HG03565 (cell line): ENCODE results near the gene PRKRIP1.
A peak's percentile ranks its signal among the peaks of the same experiment; 100 is the strongest.
"Not testable (repeated sequence)": the region's sequence is repeated elsewhere in the genome, so short reads cannot be mapped to it uniquely, and the experiment has no call there.

ENCODE experiments used
- ATAC-seq: cut with Tn5 transposase; IDR thresholded peaks from one replicate; pipeline ENCODE4 v1.9.1; 2021; ENCODE audit warnings: mild to moderate bottlenecking, moderate library complexity; ENCODE audit not compliant: unreplicated experiment

Gene PRKRIP1, protein sequence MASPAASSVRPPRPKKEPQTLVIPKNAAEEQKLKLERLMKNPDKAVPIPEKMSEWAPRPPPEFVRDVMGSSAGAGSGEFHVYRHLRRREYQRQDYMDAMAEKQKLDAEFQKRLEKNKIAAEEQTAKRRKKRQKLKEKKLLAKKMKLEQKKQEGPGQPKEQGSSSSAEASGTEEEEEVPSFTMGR

DNA sequence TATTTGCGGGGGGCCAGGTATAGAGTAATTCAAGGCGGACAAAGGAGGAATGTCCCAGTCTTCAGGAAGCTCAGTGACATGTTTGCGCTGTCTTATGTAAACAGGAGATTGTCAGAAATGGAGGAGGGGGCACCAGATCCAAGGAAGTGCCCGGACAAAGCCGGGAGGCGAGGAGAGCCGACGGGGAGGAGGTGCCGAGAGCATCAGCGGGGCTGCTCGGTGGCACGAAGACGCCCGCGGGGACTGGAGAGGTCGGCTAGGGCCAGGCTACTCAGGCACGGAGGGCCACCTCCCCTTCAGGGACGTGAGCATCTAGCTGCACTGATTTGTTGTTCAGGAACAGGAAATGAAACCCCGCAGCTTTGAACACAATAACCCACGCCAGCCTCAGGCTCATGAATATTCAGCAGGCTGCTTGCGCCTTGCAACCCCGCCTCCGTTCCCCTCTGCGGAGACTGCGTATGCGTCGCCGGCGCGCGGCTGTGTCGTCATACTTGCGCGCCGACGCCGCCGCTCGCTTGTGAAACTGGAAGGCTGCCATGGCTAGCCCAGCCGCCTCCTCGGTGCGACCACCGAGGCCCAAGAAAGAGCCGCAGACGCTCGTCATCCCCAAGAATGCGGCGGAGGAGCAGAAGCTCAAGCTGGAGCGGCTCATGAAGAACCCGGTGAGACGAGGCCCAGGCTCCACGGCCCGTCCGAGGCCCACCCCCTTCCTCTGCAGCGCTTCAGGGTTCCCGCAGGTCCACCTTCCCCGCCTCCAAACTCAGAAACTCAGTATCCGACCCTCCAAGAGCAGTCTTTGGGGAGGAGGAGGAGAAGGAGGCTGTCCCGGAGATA, at the start of gene PRKRIP1:
TSS of gene PRKRIP1 (plus strand) at position 491 of the 837 bp plus-strand sequence. CDS start at position 540, 49 bp downstream.
- ATAC-seq: peak; percentile 98

DNA sequence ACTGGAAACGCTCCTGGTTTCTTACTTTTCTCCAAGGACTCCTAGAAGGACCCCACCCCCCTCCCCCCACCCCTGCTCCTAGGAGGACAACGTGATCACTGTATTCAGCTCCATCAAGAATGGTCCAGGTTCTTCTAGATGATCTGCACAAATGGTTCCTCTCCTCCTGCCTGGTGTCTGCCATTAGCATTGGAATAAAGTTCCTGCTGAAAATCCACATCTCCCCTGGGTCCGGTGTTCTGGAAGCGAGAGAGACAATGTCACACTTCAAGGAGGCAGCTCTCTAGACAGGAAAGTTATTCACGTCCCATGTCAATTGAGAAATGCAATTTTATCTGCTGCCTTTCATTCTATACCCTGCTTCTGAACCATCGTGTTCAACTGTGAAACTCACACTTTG, 49.2 kb upstream of the PRKRIP1 start:
- ATAC-seq: not testable (repeated sequence)

DNA sequence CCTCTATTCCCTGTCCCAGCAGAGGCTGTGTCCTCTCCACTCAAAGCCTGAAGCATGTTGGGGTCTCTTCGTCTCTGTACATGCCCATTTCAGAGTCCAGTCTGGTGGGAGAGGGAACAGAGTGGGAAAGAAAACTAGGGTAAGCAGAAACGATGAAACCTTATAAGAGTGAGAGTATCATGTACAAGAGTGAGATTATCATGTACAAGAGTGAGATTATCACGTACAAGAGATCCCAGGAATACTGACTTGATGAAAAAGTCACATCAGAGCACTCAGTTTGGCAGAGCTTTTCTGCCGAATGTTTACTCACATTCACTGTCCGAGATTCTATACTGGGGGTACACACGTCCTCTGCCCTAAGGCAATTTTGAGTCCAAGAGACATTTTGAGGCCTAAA, 39.8 kb upstream of the PRKRIP1 start, which contains the start of gene SPDYE6:
TSS of gene SPDYE6 (minus strand) at position 101 of the 400 bp plus-strand sequence. CDS start 421 bp downstream, outside the sequence.
- not testable (repeated sequence) for ATAC-seq

DNA sequence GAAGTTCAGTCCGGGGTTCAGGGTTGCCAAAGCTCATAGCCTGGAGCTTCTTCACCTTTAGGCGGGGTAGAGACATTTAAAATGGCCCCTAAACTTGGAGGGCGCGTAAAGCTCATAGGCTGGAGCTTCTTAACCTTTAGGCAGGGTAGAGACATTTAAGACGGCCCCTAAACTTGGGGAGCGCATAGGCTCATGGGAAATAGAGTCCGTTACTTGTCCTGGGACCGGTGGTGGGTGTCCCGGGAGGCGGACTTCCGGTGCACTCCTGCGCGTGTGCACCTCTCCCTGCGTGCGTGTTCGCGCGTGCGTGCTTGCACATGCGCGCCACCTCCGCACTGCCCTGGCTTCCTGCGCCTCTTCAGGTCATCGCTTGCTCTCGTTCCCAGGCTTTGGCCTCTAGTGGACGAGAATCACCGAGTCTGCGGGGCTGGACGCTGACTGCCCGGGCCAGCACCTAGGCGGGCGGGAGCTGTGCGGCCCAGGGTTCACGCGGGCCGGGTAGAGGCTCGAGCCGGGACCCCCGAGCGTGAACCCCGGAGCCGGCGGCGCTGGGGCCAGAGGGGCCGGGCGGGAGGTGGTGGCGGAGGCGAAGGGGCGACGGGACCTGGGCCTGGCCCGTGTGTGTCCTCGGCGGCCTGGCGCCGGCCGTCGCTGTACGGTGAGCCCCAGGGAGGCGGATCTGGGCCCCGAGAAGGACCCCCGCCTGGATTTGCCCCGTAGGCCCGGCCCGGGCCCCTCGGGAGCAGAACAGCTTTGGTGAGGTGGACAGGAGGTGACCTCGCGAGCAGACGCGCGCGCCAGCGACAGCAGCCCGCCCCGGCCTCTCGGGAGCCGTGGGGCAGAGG, 32.4 kb upstream of the PRKRIP1 start:
- ATAC-seq: peak; percentile 97

DNA sequence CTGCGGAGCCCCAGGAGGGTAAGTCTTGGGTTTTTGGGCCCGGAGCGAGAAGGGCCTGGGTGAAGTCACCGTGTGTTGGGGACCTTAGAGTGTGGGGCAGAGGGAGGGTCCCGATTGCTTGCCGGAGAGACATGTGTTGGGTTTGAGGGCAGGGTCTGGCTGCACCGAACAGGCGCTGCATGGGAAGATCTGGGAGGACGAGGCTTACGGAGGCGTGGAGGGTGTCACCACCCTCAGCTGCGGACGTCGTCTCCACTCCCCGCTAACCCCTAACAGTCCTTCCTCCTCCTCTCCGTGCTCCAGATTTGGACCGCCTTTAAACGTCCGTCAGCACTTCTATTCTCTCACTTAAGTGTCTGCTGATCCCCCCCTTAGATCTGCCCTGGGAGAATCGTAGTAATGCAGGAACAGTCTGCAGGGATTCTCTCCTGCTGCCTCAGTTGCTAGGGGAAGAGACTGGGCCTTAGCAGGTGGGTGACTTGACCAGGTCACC, 31.7 kb upstream of the PRKRIP1 start:
- ATAC-seq: not testable (repeated sequence)

DNA sequence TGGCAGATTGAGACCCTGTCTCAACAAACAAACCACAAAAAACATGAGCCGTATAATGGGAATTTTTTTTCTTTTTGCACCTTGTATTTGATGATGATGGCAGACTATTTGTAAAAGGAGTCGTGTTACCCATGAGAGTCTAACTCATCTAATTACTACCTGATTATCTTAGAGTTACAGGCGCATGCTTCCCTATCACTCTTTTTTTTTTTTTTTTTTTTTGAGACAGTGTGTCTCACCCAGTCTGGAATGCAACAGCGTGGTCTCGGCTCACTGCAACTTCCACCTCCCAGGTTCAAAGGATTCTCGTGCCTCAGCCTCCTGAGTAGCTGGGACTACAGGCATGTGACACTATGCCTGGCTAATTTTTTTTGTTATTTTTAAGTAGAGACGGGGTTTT, 30.8 kb upstream of the PRKRIP1 start:
- not testable (repeated sequence) for ATAC-seq

DNA sequence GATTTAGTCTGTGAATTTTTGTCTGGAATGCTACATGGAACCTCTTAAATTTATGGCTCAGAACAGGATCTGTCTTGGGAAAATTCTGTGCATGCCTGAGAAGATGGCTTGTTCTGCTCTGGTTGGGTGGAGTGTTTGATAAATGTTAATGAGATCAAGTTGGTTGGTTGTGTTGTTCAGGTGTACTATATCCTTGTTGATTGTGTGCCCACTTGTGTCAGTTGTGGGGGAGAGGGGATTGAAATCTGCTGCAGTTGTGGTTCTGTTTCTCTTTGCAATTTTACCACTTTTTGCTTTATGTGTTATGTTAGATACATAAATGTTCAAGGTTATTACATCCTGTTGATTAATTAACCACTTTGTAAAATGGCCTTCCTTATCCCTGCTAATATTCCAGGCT, 26.1 kb upstream of the PRKRIP1 start:
- ATAC-seq: not testable (repeated sequence)

DNA sequence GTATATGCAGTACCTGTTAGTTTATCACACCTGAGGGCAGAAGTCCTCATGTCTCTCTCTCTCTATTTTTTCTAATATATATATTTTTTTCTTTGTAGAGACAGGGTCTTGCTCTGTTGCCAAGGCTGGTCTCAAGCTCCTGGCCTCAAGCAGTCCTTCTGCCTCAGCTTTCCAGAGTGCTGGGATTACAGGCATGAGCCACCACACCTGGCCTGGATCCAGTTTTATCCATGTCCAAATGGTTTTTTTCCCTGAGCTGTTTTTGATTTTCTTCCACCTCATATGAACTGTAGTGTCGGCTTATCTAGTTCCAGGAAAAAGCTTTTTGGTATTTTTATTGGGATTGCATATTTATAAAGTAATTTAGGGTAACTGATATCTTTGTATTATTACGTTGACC, 23.4 kb upstream of the PRKRIP1 start:
- ATAC-seq: not testable (repeated sequence)

DNA sequence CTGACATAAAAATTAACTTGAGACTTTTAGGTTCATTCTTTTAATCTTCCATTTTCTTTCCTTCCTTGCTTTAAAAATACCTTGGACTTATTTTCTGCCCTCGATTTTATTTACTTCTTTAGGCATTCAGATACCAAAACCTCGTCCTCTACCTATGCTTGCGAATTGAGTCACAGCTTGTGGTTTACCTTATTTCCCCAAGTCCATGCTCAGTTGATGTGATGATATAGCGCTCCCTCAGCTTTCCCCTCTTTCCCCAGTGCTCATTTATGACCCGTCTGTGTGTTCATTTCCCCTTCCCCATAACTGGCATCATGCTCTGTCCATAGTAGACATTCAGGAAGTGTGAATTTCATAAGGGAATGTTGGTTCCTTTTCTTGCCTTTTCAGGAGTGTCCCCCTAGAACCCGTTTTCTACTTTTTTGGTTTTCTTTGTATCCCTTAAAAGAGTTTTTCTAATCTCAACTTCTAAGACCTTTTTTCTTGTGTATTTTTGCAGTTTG, 19.1 kb upstream of the PRKRIP1 start:
- ATAC-seq: no peak

DNA sequence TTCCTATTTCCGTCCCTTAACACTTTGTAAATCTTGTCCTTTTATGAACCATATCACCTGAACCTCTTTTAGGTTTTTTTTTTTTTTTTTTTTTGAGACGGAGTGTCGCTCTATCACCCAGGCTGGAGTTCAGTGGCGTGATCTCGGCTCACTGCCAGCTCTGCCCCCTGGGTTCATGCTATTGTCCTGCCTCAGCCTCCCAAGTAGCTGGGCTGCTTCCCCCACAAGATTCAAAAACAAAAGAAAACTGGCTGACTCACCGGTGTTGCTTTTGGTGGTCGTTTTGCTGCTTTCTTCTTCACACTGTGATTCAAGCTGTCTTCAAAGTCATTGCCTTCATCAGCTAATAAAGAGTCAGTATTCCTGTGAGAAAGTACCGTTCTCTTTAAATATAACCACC, 15.3 kb upstream of the PRKRIP1 start:
- not testable (repeated sequence) for ATAC-seq

DNA sequence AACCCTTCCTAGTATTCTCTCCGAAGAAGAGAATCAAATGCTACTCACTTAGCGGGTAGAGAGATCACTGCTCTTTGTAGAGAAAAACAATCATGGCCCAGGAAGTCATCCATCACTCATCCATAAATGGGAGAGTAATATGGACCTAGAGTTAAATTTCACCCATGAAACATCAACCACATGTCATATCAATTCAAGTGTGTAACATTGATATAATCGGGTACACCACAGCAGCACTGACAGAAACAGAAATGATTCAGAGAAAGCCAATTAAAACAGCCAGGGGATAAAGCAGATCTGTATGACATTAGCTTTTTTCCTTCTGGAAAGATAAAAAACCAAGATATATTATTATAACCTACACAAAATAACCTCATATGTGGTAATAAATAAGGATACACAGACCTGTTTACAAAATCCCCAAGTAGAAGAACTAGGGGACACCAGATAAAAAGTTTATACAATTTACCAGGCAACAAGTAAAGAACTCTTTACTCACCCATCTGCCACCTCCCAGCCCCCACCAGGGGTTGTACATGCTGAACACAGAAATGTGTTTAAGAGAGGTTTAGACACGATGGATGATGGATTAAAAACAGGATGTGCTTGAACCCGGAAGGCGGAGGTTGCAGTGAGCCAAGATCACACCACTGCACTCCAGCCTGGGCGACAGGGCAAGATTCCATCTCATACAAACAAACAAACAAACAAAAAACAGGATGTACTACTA, 14.3 kb upstream of the PRKRIP1 start:
- ATAC-seq: not testable (repeated sequence)

DNA sequence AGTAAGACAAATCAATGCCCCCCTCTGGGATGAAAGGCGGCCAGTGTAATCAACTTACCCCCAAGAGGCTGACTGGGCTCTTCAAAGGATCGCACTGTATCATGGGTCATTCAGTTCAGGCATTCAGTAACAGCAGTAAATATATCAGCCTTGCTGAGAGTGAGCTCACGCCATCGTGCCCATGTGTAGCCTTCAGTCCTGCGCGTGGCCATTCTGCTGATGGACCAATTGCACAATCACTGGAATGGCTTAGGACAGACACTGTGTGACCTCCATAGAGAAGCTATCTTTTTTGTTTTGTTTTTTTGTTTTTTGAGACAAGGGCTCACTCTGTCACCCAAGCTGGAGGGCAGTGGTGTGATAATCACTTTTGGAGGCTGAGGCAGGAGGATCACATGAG, 9.1 kb upstream of the PRKRIP1 start:
- no peak for ATAC-seq

DNA sequence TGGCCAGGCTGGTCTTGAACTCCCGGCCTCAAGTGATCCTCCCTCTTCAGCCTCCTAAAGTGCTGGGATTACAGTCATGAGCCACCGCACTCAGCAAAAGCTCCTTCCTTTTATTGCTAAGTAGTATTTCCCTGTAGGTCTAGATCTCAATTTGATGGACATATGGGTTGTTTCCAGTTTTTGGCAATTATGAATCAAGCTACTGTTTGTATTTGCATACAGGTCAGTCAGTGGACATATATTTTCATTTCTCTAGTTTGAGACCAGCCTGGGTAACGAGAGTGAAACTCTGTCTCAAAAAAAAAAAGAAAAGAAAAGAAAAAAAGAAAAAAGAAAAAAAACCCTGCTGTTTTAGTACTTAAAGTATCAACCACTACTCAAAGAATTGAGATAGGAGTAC, 6.4 kb upstream of the PRKRIP1 start:
- ATAC-seq: no peak

DNA sequence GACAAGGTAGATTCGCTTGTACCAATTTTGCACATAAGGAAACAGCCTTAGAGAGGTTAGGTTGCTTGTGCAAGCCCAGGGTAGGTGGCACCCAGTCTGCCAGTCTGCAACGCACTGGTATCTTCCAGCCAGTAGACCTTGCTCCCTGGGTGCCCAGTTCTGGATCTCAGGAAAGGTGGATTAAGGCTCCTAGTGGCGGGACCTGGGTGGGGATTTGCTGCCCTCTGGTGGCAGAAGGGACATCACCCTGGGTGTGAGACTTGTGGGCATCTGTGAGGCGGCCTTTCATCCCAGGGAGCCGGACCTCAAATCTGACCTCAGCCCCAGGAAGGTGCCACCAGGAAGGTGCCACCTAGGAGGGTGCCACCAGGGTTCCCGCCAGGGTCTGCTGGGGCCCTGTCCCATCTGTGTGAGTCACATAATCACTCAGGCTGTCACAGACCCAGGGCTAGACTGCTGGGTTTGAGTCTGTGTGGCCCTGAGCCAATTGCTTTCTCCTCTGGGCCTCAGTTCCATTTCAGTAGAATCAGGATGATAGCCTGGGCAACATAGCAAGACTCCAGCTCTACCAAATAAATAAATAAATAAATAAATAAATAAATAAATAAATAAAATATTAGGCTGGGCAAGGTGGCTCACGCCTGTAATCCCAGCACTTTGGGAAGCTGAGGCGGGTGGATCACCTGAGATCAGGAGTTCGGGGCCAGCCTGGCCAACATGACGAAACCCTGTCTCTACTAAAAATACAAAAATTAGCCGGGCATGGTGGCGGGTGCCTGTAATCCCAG, 5.3 kb upstream of the PRKRIP1 start:
- ATAC-seq: no peak

DNA sequence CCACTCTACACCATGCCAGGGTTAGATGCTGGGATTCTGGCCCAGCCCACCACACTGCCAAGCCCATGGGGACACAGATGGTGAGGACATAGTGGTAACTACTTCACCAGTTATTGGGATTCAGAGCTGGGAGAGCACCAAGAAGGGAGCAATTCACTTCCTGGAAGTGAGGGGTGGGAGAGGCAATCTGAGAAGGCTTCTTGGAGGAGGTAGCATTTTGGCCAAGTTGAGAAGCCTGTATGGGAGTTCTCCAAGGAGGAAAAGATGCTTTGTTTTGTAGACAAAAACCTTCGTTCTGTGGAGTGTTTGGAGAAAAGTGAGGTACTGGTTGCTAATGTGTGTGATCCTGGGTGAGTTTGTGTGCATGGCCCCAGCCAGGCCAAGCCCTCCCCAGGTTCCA, 3.8 kb upstream of the PRKRIP1 start:
- no peak for ATAC-seq

DNA sequence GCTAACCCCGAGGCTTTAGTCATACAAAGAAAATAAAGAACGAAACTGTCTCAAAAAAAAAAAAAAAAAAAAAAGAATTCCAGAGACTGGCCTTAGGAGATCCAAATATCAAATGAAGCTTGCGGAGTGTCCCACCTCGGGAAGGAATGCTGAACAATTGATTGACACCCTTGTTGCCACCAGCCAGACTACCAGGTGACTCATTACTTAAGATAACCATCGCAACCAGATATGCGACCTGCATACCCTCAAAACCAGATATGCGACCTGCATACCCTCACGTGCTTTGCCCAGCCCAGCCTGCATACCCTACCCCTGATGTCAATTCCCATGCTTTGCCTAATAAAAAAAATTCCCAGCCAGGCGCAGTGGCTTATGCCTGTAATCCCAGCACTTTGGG, 2.7 kb upstream of the PRKRIP1 start:
- ATAC-seq: no peak

DNA sequence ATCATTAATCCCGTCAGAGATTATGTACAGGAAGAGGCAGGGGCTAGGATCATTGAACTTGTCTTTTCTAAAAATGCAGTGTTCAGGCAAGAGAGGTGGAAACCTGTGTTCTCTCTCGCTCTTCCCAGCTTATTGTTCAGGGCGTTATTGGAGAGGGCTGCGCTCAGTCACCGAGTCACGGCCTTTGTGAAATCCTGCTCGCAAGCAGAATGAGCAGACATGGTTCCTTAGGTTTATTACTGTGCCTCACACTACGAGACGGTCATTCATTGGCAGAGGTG, 631 bp upstream of the PRKRIP1 start:
- no peak for ATAC-seq

DNA sequence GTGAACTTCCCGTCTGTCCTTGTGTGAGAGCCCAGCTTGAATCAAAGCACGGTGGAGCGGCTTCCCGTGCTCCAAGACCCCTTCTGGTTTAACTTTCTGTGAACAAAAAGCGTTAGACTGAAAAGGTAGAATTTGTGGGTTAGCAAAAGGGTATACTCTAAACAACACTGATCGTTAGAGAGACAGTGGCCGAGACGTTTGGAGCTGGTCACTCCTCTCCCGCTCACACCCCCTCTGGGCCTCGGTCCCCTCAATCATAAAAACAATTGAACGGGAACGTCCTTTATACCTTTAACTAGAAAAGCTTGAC, 502 bp downstream of the PRKRIP1 start:
- ATAC-seq: no peak

DNA sequence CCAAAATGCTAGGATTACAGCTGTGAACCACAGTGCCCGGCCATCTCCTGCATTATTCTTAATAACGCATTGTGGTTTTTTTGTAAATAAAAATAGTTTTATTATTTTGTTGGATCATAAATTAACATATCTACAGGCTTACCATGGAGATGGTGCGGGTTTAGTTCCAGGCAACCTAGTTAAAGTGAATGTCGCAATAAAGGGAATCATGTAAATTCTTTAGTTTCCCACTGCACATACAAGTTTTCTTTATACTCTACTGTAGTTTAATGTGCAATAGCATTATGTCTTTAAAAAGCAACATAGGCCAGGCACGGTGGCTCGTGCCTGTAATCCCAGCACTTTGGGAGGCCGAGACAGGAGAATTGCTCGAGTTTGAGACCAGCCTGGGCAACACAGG, 2.4 kb downstream of the PRKRIP1 start:
- ATAC-seq: no peak

DNA sequence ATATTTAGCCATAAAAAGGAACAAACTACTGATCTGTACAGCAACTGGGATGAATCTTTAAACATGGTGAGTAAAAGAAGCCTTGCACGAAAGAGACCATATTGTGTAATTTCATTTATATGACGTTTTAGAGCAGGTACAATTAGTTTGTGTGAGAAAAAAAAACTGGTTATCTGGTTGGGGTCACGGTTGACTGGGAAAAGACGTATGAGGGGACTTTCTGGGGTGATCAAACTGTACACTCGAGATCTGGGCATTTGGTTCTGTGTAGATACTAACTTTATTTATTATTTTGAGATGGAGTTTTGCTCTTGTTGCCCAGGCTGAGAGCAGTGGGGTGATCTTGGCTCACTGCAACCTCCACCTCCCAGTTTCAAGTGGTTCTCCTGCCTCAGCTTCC, 4.2 kb downstream of the PRKRIP1 start:
- no peak for ATAC-seq
